Measurements from ENCODE around the gene KLHDC7A.

KLHDC7A gene

DNA sequence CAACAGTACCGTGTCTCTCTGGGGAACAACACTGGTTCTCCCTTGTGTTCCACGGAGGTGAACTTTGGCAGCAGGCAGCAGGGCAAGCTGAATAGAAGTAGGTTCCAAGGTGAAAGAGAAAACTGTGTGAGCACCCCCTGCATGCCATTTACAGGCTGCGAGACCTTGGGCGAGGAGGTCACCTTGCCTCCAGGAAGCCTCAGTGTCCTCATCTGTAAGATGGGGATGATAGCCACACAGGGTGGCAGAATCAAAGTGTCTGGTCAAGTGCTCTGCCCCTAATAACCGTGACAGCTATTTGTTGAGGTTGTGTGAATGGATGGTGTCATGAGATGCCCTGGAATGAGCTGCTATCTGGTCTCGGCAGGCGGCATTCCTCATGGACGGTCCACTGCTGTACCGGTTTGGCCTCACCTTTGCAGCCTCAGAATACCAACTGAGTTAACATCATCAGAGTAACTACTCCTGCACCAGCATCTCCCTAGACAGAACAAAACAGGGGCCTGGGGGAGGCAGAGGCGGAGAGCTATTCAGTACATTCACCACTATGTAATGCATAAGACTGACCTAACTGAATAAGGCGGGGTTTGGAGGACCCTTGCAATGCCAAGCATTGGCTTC lies 7.4 kb upstream of the KLHDC7A start:
- TF ChIP-seq, protein P1, sequence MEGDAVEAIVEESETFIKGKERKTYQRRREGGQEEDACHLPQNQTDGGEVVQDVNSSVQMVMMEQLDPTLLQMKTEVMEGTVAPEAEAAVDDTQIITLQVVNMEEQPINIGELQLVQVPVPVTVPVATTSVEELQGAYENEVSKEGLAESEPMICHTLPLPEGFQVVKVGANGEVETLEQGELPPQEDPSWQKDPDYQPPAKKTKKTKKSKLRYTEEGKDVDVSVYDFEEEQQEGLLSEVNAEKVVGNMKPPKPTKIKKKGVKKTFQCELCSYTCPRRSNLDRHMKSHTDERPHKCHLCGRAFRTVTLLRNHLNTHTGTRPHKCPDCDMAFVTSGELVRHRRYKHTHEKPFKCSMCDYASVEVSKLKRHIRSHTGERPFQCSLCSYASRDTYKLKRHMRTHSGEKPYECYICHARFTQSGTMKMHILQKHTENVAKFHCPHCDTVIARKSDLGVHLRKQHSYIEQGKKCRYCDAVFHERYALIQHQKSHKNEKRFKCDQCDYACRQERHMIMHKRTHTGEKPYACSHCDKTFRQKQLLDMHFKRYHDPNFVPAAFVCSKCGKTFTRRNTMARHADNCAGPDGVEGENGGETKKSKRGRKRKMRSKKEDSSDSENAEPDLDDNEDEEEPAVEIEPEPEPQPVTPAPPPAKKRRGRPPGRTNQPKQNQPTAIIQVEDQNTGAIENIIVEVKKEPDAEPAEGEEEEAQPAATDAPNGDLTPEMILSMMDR (IDR thresholded peaks at IDR 0.05; ENCODE audit: low read depth, low read length, missing control alignments), result no peak

DNA sequence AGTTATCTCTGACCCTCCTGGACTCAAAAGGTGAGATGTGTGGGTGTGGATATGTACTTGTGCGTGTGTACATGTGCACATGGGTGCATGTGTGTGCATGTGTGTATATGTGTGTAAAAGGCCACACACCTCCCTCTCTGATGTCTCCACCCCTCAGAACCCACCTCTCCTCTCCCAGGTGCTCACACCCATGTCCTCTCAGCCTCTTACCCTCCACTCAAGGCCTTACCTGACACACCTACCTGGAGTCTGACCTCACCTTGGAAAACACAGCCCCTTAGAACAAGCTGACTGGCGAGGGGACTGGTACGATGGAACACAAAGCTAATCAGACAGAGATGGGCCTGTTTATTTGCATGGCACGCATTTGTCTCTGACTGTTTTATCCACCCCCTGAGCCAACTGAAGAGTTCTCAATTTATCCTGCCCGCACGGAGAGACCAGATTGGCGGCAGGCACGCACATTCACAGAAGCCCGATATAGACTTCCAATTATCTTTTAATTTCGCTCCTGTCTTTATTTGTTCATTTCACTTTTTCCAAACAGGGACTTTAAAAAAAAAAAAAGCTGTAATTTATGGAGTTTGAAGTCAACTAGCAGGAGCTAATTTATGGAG lies 6.1 kb upstream of the KLHDC7A start:
- DNase-seq (ENCODE audit: extremely low read depth, low read depth), result no peak
- no peak overlapping the region for H3K4me3 ChIP-seq (replicated peaks; ENCODE audit: low read depth, low read length)
- TF ChIP-seq, protein P1 (IDR thresholded peaks at IDR 0.05; ENCODE audit: low read depth, low read length, missing control alignments), result no peak

More for the DNA sequence above, 7.4 kb upstream of the KLHDC7A start:
- no peak for DNase-seq (ENCODE audit: extremely low read depth, low read depth)
- H3K4me3 ChIP-seq (replicated peaks; ENCODE audit: low read depth, low read length), result no peak overlapping the region

DNA sequence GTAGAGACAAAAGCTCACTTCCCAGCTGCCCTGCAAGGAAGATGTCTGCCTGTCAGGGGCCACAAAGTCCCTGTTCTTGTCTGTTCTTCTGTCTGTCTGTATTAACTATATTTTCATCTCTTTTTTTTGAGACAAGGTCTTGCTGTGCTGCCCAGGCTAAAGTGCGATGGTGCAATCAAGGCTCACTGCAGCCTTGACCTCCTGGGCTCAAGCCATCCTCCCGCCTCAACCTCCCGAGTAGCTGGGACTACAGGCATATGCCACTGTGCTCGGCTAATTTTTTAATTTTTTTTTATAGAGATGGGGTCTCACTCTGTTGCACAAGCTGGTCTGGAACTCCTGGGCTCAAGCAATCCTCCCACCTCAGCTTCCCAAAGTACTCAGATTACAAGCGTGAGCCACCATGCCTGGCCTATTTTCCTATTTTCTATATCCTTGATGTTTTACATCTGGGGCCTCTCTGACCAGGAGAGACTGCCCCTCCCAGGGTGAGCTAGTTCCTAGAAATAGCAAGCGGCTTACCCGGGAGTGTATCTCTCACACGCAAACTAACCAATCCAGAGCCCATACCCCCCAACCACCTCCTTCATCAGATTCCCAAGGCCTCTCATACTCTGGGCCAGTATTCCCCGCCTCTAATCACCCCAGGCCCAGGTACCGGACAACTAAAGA lies 5.4 kb upstream of the KLHDC7A start:
- TF ChIP-seq, protein P1 (IDR thresholded peaks at IDR 0.05; ENCODE audit: low read depth, low read length, missing control alignments), result no peak
- H3K4me3 ChIP-seq (replicated peaks; ENCODE audit: low read depth, low read length), result no peak overlapping the region
- DNase-seq (ENCODE audit: extremely low read depth, low read depth), result no peak

DNA sequence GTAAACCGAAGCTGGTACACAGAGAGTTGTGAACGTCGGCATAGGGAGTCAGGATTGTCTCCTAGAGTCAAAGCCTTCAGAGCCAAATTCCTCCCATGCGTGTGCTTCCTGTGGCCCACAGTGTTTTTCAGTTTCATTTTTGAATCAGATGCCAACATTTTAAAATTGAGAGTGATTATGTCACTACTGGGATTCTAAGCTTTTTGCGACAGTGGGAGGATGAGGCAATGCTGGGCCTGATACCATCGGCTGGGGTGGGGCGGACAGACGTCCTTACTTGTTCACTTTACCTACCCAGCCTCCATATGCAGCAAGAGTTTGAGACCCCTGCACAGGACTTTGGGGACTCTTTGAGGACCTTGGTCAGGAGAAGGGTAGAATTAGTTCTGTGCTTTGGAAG lies 1.3 kb upstream of the KLHDC7A start:
- DNase-seq (ENCODE audit: extremely low read depth, low read depth), result no peak
- no peak overlapping the region for H3K4me3 ChIP-seq (replicated peaks; ENCODE audit: low read depth, low read length)
- TF ChIP-seq, protein P1 (IDR thresholded peaks at IDR 0.05; ENCODE audit: low read depth, low read length, missing control alignments), result no peak

DNA sequence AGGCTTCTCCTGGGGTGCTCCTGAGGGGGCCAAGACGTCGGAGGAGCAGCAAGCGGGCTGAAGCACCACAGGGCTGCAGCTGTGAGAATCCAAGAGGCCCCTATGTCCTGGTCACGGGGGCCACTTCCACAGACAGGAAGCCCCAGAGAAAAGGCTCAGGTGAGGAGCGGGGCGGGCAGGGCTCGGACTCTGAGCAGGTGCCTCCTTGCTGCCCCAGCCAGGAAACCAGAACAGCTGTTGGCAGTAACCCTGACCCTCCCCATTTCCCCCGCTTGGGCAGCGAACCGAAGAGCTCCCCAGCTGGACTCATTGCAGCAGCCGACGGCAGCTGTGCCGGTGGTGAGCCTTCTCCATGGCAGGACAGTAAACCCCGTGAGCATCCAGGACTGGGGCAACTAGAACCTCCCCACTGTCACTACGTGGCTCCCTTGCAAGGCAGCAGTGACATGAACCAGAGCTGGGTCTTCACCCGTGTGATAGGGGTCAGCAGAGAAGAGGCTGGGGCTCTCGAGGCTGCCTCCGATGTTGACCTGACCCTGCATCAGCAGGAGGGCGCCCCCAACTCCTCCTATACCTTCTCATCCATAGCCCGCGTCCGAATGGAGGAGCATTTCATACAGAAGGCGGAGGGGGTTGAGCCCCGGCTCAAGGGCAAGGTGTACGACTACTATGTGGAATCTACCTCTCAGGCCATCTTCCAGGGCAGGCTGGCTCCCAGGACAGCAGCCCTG lies 625 bp downstream of the KLHDC7A start:
- H3K4me3 ChIP-seq (replicated peaks; ENCODE audit: low read depth, low read length), result no peak overlapping the region
- no peak for DNase-seq (ENCODE audit: extremely low read depth, low read depth)
- TF ChIP-seq, protein P1 (IDR thresholded peaks at IDR 0.05; ENCODE audit: low read depth, low read length, missing control alignments), result no peak

DNA sequence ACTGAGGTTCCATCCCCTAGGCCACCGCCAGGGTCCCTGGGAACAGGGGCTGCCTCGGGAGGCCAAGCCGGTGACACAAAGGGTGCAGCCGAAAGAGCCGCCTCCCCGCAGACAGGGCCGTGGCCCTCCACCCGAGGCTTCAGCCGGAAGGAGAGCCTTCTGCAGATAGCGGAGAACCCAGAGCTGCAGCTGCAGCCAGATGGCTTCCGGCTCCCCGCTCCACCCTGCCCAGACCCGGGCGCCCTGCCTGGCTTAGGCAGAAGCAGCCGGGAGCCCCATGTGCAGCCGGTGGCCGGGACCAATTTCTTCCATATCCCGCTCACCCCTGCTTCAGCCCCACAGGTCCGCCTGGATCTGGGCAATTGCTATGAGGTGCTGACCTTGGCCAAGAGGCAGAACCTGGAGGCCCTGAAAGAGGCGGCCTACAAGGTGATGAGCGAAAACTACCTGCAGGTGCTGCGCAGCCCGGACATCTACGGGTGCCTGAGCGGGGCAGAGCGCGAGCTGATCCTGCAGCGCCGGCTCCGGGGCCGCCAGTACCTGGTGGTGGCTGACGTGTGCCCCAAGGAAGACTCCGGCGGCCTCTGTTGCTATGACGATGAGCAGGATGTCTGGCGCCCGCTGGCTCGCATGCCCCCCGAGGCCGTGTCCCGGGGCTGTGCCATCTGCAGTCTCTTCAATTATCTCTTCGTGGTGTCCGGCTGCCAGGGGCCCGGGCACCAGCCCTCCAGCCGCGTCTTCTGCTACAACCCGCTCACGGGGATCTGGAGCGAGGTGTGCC lies 1.4 kb downstream of the KLHDC7A start:
- TF ChIP-seq, protein P1 (IDR thresholded peaks at IDR 0.05; ENCODE audit: low read depth, low read length, missing control alignments), result no peak
- no peak for DNase-seq (ENCODE audit: extremely low read depth, low read depth)
- no peak overlapping the region for H3K4me3 ChIP-seq (replicated peaks; ENCODE audit: low read depth, low read length)

Data from HFF-Myc (cell line).